SK-N-SH (cell line): Measurements from ENCODE around the gene PPDPF. TPM values are rescaled to one million over a fixed set of nuclear protein-coding genes. Genes with fewer than 3 reads are reported as not detected.

Experiments used
- CTCF ChIA-PET: fragments of 300-600, 350-600 bp; formaldehyde crosslinking; extraction: SDS; loops from one replicate; lab custom pipeline; 2021; lab: Yijun Ruan, JAX
- POLR2A ChIA-PET: fragments of 350-600 bp; sonication (Branson Sonifier 250); formaldehyde crosslinking; extraction: SDS; loops from one replicate; lab custom pipeline; 2020; ENCODE audit warnings: antibody characterized with exemption, inconsistent platforms; lab: Yijun Ruan, JAX
- DNase-seq: peaks from one replicate; pipeline ENCODE4 v3.0.0; 2012
- H2AFZ ChIP-seq: fragments of 200-600 bp; sonication (generic); 2 replicates; pipeline ENCODE4 v1.8.1; 2016; ENCODE audit warnings: antibody characterized with exemption, mild to moderate bottlenecking, low read depth
- H3F3A ChIP-seq: fragments of 200-600 bp; sonication (generic); replicated peaks from 2 replicates; pipeline ENCODE3; 2016; ENCODE audit warnings: antibody characterized with exemption, mild to moderate bottlenecking; ENCODE audit not compliant: insufficient read depth
- H3K27ac ChIP-seq, 2 experiments: fragments of 200-500 bp in 1 of 2; fragments of 200-600 bp in 1 of 2; sonication (Bioruptor generic) in 1 of 2; sonication (generic), shearing (Covaris generic) in 1 of 2; 2 replicates each; pipeline versions ENCODE4 v1.5.1 to v1.6.1; 2014 to 2016; ENCODE audit warnings: low read depth in 2 of 2, inconsistent platforms in 1 of 2, low read length in 1 of 2, mild to moderate bottlenecking in 1 of 2, mixed read lengths in 1 of 2
- H3K27me3 ChIP-seq: fragments of 200-600 bp; sonication (generic), shearing (Covaris generic); 2 replicates; pipeline ENCODE4 v1.6.1; 2016; ENCODE audit warnings: mixed run types; ENCODE audit not compliant: insufficient read depth
- H3K36me3 ChIP-seq, 2 experiments: fragments of 200-500 bp in 1 of 2; fragments of 200-600 bp in 1 of 2; sonication (Bioruptor generic) in 1 of 2; sonication (generic) in 1 of 2; replicated peaks in 1 of 2; 2 replicates each; pipeline versions ENCODE3 to v1.5.1; 2014 to 2016; ENCODE audit warnings: low read length in 1 of 2, mild to moderate bottlenecking in 1 of 2; ENCODE audit not compliant: insufficient read depth in 2 of 2, control insufficient read depth in 1 of 2
- H3K4me1 ChIP-seq, 2 experiments: fragments of 200-500 bp in 1 of 2; fragments of 200-600 bp in 1 of 2; sonication (Bioruptor generic) in 1 of 2; sonication (generic), shearing (Covaris generic) in 1 of 2; 2 replicates each; pipeline versions ENCODE4 v1.5.1 to v1.6.1; 2014 to 2016; ENCODE audit warnings: low read depth in 1 of 2, low read length in 1 of 2, mixed run types in 1 of 2; ENCODE audit not compliant: insufficient read depth in 2 of 2, control insufficient read depth in 1 of 2
- H3K4me2 ChIP-seq: fragments of 200-600 bp; sonication (generic), shearing (Covaris generic); 2 replicates; pipeline ENCODE4 v1.6.1; 2017; ENCODE audit warnings: mixed run types
- H3K4me3 ChIP-seq, 2 experiments: fragments of 200-500 bp in 1 of 2; fragments of 200-600 bp in 1 of 2; sonication (Bioruptor generic) in 1 of 2; sonication (generic), shearing (Covaris generic) in 1 of 2; 2 replicates each; pipeline versions ENCODE4 v1.5.1 to v1.8.1; 2014 to 2016; ENCODE audit warnings: low read depth in 2 of 2, inconsistent platforms in 1 of 2, low read length in 1 of 2, mild to moderate bottlenecking in 1 of 2, mixed read lengths in 1 of 2, moderate library complexity in 1 of 2
- H3K79me2 ChIP-seq: fragments of 200-600 bp; sonication (generic); 2 replicates; pipeline ENCODE4 v1.8.1; 2017; ENCODE audit warnings: mild to moderate bottlenecking; ENCODE audit not compliant: insufficient read depth
- H3K9ac ChIP-seq: fragments of 200-600 bp; sonication (generic); 2 replicates; pipeline ENCODE4 v1.6.1; 2017; ENCODE audit warnings: mixed run types
- H3K9me2 ChIP-seq: fragments of 200-600 bp; sonication (generic); 2 replicates; pipeline ENCODE4 v1.6.1; 2017; ENCODE audit warnings: mixed run types
- H3K9me3 ChIP-seq: fragments of 200-600 bp; sonication (generic); 2 replicates; pipeline ENCODE4 v1.6.1; 2017; ENCODE audit warnings: mixed run types, mild to moderate bottlenecking, moderate library complexity
- H4K20me1 ChIP-seq: fragments of 200-600 bp; sonication (generic); 2 replicates; pipeline ENCODE4 v1.6.1; 2017; ENCODE audit warnings: mild to moderate bottlenecking, mixed run types; ENCODE audit not compliant: insufficient read depth
- CHD2 ChIP-seq: fragments of 150-350 bp; IDR thresholded peaks from 2 replicates; pipeline ENCODE4 v1.6.1; 2018; ENCODE audit warnings: low read length; ENCODE audit not compliant: partially characterized antibody
- CTCF ChIP-seq: fragments of 200-600 bp; sonication (generic); IDR thresholded peaks from 2 replicates; pipeline ENCODE4 v1.6.1; 2017; ENCODE audit warnings: antibody characterized with exemption, mild to moderate bottlenecking, moderate library complexity
- EP300 ChIP-seq, 2 experiments: IDR thresholded peaks; 2 replicates each; pipeline versions ENCODE4 v1.4.0 to v1.6.1; 2012; ENCODE audit warnings: borderline replicate concordance in 1 of 2, low read depth in 1 of 2, low read length in 1 of 2
- EZH2phosphoT487 ChIP-seq: fragments of 200-600 bp; sonication (generic); IDR thresholded peaks from 2 replicates; pipeline ENCODE4 v1.6.1; 2017; ENCODE audit warnings: low read depth, mixed run types, mild to moderate bottlenecking, antibody characterized with exemption, moderate library complexity, borderline replicate concordance
- FOSL2 ChIP-seq: IDR thresholded peaks from 2 replicates; pipeline ENCODE4 v1.4.0; 2012; ENCODE audit warnings: low read depth, mild to moderate bottlenecking, moderate library complexity, borderline replicate concordance
- GATA2 ChIP-seq: sonication (generic); formaldehyde crosslinking; IDR thresholded peaks from 2 replicates; pipeline ENCODE4 v1.5.0; 2020; ENCODE audit warnings: mild to moderate bottlenecking, missing genetic modification reagents
- IRF3 ChIP-seq: fragments of 150-350 bp; IDR thresholded peaks from 2 replicates; pipeline ENCODE4 v1.6.1; 2016; ENCODE audit warnings: mild to moderate bottlenecking, low read depth, low read length
- MEF2A ChIP-seq: IDR thresholded peaks from 2 replicates; pipeline ENCODE4 v1.4.0; 2012; ENCODE audit warnings: low read depth, borderline replicate concordance
- RFX5 ChIP-seq: IDR thresholded peaks from 2 replicates; pipeline ENCODE4 v1.6.1; 2012; ENCODE audit warnings: mild to moderate bottlenecking, improper control_type of control experiment, low read length
- RXRA ChIP-seq: IDR thresholded peaks from 2 replicates; pipeline ENCODE4 v1.4.0; 2012; ENCODE audit warnings: low read depth, mild to moderate bottlenecking, borderline replicate concordance
- SMC3 ChIP-seq: IDR thresholded peaks from 2 replicates; pipeline ENCODE4 v1.6.1; 2012; ENCODE audit warnings: low read depth, low read length, improper control_type of control experiment
- USF1 ChIP-seq: IDR thresholded peaks from 2 replicates; pipeline ENCODE4 v1.4.0; 2012; ENCODE audit warnings: low read depth, borderline replicate concordance
- WGBS: methylation state at CpG from one replicate; pipeline ENCODE4 v1.1.6; 2017; ENCODE audit warnings: low lambda C conversion rate; 5-methylcytosine and 5-hydroxymethylcytosine counted together
- polyA plus RNA-seq, 3 experiments: library from polyadenylated mRNA; depleted of rRNA; stranded (reverse); fragments of >200 nt; gene quantifications; 2 replicates each; pipeline ENCODE4 v1.2.3, GENCODE V29; 2012

The PPDPF gene
- polyA plus RNA-seq, 1 of the 3 experiments (the other 2 are of a cell fraction), result 71.4 TPM

DNA sequence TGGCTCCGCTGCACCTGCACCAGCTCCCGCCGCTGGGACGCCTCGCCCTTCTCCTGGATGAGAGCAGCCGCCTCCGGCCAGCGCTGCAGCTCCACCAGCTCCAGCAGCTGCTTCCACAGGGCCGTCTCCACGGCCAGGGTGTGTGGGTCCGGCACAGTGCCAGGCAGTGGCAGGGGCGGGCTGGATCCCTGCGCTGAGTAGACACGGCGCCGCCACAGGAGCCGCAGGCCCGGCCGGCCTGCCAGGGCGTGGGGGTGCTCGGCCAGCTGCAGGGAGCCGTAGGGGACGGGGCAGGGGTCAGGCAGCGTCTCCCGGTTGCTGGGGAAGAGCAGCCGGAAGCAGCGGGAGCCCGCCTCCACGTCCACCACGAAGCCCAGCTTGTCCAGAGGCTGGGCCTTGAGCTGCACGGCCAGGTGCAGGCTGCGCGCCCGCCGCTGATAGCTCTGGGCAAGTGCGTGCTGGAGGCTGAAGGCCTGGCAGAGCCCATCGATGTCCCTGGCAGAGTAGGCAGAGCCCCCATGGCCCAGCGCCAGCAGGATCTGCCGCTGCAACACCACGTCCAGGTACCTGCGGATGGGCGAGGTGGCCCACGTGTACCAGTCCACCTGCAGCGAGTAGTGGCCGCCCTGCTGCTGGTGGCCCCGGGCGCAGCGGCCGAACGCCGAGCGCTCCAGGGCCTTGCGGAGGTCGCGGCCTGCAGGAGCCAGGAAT lies 42.8 kb downstream of the PPDPF start (continued):
- no peak for TF ChIP-seq CTCF
- no peak for TF ChIP-seq EP300 (IDR thresholded peaks at IDR 0.05; ENCODE audit: borderline replicate concordance in 1 of 2, low read depth in 1 of 2, low read length in 1 of 2)
- TF ChIP-seq GATA2 (CRISPR knock-in tag), result no peak
- TF ChIP-seq SMC3, result no peak
- no peak for TF ChIP-seq MEF2A
- no peak for TF ChIP-seq FOSL2
- TF ChIP-seq EZH2phosphoT487, result no peak
- no peak for TF ChIP-seq IRF3
- TF ChIP-seq RFX5, result no peak
- TF ChIP-seq CHD2, result no peak
- TF ChIP-seq, all 33 proteins: peak for 0

DNA sequence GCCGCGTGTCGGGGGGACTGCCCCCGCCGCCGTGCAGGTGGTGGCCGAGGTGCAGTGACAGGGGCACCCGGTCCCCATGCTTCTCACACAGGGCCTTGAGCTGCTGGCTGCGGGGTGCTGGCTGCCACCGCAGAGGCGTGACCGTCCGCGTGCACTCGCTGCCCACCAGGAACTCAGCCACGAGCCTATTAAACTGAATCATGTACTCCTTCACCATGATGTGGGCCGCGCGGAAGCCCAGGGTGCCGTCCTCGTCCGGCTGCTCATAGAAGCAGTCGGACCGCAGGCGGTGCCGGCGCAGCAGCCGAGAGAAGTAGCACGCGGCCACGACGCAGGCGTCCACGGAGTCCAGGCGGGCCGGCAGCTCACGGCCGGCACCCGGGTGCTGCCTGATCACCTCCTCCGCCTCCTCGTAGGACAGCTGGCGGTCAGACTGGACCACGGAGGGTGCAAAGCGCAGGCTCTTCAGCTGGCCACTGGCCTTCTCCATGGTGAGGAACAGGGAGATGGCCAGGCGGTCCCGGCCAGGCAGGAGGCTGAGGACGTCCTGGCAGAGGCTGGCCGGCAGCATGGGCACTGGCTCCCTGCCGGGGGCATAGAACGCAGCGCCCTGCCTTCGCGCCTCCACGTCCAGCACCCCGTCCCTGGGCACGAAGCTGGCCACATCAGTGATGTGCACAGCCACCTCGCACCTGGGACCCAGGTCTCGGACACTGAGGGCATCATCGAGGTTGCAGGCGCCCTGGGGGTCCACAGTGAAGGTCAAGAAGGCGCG lies 43.7 kb downstream of the PPDPF start:
- no peak overlapping the region for H3K27ac ChIP-seq
- TF ChIP-seq EZH2phosphoT487, result no peak
- no peak for TF ChIP-seq RFX5
- TF ChIP-seq USF1, result no peak
- no peak for TF ChIP-seq RXRA
- TF ChIP-seq, all 33 proteins: peak for 0
- Histone ChIP-seq H3K9ac (no peak overlapping the region), H3K36me3 (peaks cover 0 to 35% of the 10 kb centered on the region in 2 experiments), H2AFZ (no peak overlapping the region), H3K4me3 (no peak overlapping the region), H3K9me3 (no peaks in the 10 kb centered on the region), H4K20me1 (no peaks in the 10 kb centered on the region), H3K27me3 (no peaks in the 10 kb centered on the region), H3K79me2 (no peaks in the 10 kb centered on the region), H3K9me2 (no peaks in the 10 kb centered on the region), H3F3A (no peaks in the 10 kb centered on the region), H3K4me1 (no peaks in the 10 kb centered on the region), H3K4me2 (no peak overlapping the region)
- CTCF ChIA-PET, result no interaction called here
- WGBS, result 92% methylated on average over 36 of the region's 62 CpGs
- DNase-seq, result no peak
- POLR2A ChIA-PET, result no interaction called here
